GM10266 (cell line): ENCODE data around the gene TIMP4.

Source experiments
- DNase-seq: peaks from one replicate; pipeline ENCODE4 v3.0.0; 2012; ENCODE audit errors: extremely low spot score
- CTCF ChIP-seq: IDR thresholded peaks from 2 replicates; pipeline ENCODE4 v1.5.1; 2012; ENCODE audit warnings: mild to moderate bottlenecking, low read depth; ENCODE audit not compliant: control insufficient read depth, insufficient read depth; ENCODE audit errors: missing control alignments

TIMP4 gene

GRCh38 chr3:12185172-12185710, 26.5 kb upstream of the TIMP4 start:
- no peak for DNase-seq
- TF ChIP-seq CTCF = no peak

GRCh38 chr3:12184541-12184940, 25.8 kb upstream of the TIMP4 start:
- no peak for TF ChIP-seq CTCF
- DNase-seq = no peak

- no peak for TF ChIP-seq CTCF
- DNase-seq = no peak
Observed at GRCh38 chr3:12182687-12183441, 24.2 kb upstream of the TIMP4 start.

- no peak for TF ChIP-seq CTCF
- no peak for DNase-seq
Observed at GRCh38 chr3:12181806-12182205, 23.1 kb upstream of the TIMP4 start.

GRCh38 chr3:12181301-12181700, 22.6 kb upstream of the TIMP4 start:
- no peak for TF ChIP-seq CTCF
- no peak for DNase-seq

GRCh38 chr3:12180631-12181030, 21.9 kb upstream of the TIMP4 start:
- no peak for DNase-seq
- TF ChIP-seq CTCF = no peak

- DNase-seq = no peak
- TF ChIP-seq CTCF = no peak
Observed at GRCh38 chr3:12180218-12180617, 21.5 kb upstream of the TIMP4 start.
